Midbrain (tissue), 1 donor: Measurements from ENCODE around the gene COA6.
"Not testable (repeated sequence)": the region's sequence is repeated elsewhere in the genome, so short reads cannot be mapped to it uniquely, and the experiment has no call there.

Experiments used
- DNase-seq: peaks from one replicate; lab custom pipeline; 2025; lab: John Stamatoyannopoulos, UW

COA6 gene

GRCh38 chr1:234369784-234370183 lies 3.5 kb upstream of the COA6 start:
- DNase-seq, result no peak

GRCh38 chr1:234371414-234371813 lies 1.8 kb upstream of the COA6 start:
- DNase-seq, result no peak

DNA sequence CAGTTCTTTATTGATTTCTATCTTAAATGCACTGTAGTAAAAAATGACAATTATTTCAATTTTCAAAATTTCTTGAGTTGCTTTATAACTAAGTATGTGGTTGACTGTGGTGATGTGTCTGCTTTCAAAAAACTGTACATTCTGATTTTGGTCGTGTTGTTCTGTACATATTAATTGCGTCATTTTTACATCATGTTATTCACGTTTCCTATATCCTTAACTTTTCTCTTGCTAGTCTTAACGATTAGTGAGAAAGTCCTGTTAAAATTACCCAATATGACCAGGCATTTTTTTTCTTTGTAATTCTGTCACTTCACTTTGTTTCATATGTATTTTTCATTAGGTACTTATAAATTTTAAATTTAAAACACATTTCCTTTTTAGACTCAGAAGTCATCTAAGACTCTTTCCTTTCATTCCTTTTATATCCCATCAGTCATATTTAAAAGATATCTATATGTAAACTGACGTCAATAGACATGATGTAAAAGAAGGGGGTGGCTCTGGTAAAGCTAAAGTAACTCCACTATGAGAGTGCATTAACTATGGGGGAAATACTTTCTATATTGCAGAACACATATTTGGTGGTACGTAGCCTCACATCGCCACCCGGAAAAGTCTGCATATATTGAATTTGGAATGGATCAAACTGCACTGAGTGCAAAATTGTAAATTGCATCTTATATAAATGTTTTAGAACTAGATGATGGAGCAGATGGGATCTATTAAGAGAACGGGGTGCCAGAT lies 1.1 kb upstream of the COA6 start:
- DNase-seq, result no peak

DNA sequence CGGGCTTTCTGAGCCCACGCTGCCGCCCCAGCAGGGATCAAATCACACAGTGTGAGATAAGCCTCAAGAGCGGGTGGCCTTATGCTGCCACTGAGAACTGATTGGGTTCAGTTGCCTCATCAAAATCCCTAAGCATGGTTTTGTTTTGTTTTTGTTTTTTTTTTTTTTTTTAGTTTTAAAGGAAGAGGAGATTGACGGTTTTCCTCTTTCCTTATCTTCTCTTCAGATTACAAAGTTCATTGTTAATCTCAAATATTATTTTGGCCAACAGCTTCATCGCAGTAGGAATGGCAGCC lies 651 bp downstream of the COA6 start:
- DNase-seq, result no peak

DNA sequence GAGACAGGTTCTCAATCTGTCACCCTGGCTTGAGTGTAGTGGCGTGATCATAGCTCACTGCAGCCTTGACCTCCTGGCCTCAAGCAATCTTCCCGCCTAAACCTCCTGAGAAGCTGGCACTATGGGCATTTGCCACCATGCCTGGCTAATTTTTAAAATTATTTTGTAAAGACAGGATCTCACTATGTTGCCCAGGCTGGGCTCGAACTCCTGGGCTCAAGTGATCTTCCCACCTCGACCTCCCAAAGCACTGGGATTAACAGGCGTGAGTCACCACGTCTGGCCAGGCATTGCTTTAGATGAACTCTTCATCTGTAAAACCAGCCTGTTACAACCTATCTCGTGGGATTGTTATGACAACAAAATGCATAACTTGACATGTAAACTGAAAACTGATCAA lies 2.4 kb downstream of the COA6 start:
- no peak for DNase-seq

GRCh38 chr1:234379591-234380109 lies 6.4 kb downstream of the COA6 start:
- DNase-seq, result not testable (repeated sequence)

- DNase-seq, result no peak
Observed at GRCh38 chr1:234381699-234382555, 8.7 kb downstream of the COA6 start.

- no peak for DNase-seq
Observed at GRCh38 chr1:234386122-234386521, 12.9 kb downstream of the COA6 start.

DNA sequence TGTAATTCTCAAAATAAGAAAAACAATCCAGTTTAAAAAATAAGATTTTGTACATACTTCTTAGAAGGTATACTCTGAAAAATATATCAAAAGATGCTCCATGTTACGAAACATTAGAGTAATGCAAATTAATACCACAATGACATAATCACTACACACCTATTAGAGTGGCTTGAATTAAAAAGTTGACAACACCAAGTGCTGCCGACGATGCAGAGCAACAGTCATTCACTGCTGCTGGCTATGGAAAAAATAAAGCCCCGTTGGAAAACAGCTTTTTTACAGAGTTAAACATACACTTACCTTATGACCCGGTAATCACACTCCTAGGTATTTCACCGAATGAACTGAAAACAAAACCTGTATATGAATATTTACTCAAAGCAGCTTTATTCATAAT lies 14.8 kb downstream of the COA6 start:
- DNase-seq, result no peak

GRCh38 chr1:234393190-234393589 lies 19.9 kb downstream of the COA6 start:
- DNase-seq, result no peak

- DNase-seq, result no peak
Observed at GRCh38 chr1:234395297-234395696, 22.0 kb downstream of the COA6 start.

- no peak for DNase-seq
Observed at GRCh38 chr1:234396092-234396491, 22.8 kb downstream of the COA6 start.

GRCh38 chr1:234396871-234397270 lies 23.6 kb downstream of the COA6 start:
- DNase-seq, result no peak

GRCh38 chr1:234397732-234398131 lies 24.5 kb downstream of the COA6 start:
- no peak for DNase-seq

DNA sequence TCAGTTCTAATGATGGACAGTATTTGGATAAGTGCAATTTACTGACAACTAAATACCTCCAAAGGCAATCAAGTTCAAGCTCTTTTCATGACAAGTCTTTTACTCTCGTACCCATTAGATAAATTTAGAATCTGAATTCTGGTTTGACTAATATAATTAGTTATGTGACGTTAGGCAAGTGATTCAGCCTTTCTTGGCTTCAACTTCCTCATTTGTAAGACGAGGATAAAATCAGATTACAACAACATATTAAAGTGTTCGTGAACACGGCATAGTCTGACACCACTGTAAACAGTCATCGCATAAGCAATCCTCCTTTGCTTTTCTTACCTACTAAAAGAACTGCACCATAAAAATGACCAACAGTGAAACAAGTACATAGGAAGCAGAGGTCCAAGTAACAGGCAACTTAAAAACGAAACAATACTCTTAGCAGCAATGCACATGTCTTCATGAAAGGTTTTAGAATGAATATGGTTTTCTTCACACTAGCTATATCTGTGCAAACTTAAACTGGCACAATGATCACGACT lies 25.7 kb downstream of the COA6 start:
- no peak for DNase-seq

DNA sequence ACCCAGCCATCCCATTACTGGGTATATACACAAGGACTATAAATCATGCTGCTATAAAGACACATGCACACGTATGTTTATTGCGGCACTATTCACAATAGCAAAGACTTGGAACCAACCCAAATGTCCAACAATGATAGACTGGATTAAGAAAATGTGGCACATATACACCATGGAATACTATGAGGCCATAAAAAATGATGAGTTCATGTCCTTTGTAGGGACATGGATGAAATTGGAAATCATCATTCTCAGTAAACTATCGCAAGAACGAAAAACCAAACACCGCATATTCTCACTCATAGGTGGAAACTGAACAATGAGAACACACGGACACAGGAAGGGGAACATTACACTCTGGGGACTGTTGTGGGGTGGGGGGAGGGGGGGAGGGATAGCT lies 26.3 kb downstream of the COA6 start:
- not testable (repeated sequence) for DNase-seq

DNA sequence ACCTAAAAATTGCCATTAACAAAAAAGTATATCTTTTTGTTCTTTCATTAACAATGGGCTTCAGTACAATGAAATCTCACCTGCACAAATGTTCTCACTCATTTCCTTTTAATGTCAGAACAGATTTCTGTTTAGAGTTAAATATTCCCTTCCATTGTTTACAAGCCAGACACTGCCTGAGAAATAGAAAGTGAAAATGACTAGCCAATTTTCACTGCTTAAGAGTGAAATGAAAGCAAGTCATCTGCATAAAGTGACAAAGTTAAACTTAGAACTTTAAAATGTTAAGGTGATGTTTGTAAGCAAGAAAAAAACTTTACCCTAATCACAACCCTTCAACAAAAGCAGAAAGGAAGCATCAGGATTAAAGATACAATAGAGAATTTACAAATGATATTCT lies 27.5 kb downstream of the COA6 start:
- DNase-seq, result no peak

GRCh38 chr1:234401658-234402057 lies 28.4 kb downstream of the COA6 start:
- no peak for DNase-seq

GRCh38 chr1:234402939-234403338 lies 29.7 kb downstream of the COA6 start:
- DNase-seq, result no peak

DNA sequence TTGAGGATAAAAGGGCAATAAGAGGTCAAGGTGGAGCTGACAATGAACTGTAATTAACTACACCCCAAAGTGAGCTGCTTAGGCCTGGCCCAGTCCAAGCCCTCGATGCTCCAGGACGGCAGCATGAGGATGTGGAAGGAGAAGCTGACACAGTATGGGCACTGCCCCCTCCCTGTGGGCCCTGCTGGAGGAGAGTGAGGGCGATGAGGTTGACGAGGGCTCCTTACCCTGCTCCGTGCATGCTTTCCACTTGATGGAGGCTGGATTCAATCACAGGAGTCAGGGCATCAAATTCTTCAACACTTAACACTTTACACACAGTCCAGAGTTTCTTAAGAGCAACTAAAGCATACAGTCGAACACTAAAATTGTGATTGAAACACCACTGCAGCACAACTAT lies 32.4 kb downstream of the COA6 start:
- no peak for DNase-seq

DNA sequence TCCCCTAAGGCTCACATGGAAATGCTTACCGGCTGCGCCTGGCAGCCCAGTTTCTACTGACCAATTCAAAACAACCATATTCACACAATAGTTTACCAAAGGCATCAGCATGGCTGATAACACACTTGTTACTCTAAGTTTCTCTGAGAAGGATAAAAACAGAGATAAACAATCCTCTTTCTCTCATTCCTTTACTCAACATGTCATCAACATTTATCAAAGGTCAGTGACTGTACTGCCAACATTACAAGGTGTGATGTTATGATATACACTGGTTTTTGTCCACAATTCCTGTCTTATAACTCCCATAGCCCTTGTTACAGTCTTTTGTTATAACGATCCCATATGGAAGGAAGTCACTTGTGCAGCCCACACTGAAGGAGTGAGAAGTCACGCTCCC lies 33.6 kb downstream of the COA6 start:
- DNase-seq, result no peak

DNA sequence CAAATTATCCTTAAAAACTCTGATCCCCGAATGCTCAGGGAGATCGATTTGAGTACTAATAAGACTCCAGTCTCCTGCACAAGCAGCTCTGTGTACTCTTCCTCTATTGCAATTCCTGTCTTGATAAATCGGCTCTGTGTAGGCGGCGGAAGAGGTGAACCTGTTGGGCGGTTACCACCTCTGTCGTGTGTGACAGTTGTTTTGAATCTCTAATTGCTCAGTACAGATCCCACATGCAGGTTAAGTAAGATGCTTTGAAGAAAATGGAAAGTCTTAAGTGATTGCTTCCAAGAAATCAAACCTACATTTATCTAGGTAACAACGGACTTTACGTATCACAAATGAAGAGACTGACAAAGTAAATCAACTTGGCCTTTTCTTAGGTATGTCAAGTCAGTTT lies 35.5 kb downstream of the COA6 start:
- no peak for DNase-seq

DNA sequence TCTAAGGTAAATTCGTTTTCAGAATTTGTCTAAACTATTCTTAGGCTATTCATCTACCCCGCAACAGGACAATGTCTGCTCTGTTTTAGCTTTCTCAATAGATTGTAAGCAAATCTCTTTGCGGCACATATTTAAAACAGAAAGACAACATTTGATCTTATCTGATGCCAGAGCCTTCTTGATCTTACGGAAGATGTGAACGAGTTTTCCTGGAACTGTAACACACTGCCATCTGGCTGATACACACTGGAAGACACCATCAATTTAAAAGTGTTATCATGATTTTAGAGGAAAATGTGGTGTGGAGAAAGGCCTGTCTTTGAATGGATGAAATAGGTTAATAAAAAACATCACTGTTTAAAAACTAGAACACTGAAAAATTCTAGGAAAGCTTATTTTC lies 36.1 kb downstream of the COA6 start:
- DNase-seq, result no peak
